ENCODE measurements around the gene PPIF.

- no peak for TF ChIP-seq POLR2A (IDR thresholded peaks at IDR 0.05)
- no peak for TF ChIP-seq CTCF (IDR thresholded peaks at IDR 0.05)
Measured at GRCh38 chr10:79354141-79354540, 6.9 kb downstream of the PPIF start.
